Neural progenitor cell (in vitro differentiated cells): ENCODE data around the gene CCNJ. TPM values are rescaled to one million over a fixed set of nuclear protein-coding genes. Genes with fewer than 3 reads are reported as not detected.
"Not testable (repeated sequence)": the region's sequence is repeated elsewhere in the genome, so short reads cannot be mapped to it uniquely, and the experiment has no call there.

Experiments used
- DNase-seq: peaks from one replicate; pipeline ENCODE4 v3.0.0-alpha.2; 2016; ENCODE audit warnings: low spot score
- H2AFZ ChIP-seq: fragments of 200-600 bp; sonication (generic); replicated peaks from 2 replicates; pipeline ENCODE4 v1.6.1; 2016; ENCODE audit warnings: antibody characterized with exemption
- H3F3A ChIP-seq: fragments of 200-600 bp; sonication (generic); 2 replicates; pipeline ENCODE4 v1.6.1; 2016; ENCODE audit warnings: antibody characterized with exemption, low read depth
- H3K27ac ChIP-seq: fragments of 200-600 bp; sonication (generic); 2 replicates; pipeline ENCODE4 v1.5.1; 2016; ENCODE audit warnings: mild to moderate bottlenecking
- H3K27me3 ChIP-seq: fragments of 200-600 bp; sonication (generic); 2 replicates; pipeline ENCODE4 v1.6.1; 2016; ENCODE audit warnings: mild to moderate bottlenecking, moderate library complexity
- H3K36me3 ChIP-seq: fragments of 200-600 bp; sonication (generic); 2 replicates; pipeline ENCODE4 v1.5.1; 2016
- H3K4me1 ChIP-seq: fragments of 200-600 bp; sonication (generic); 2 replicates; pipeline ENCODE4 v1.6.1; 2016; ENCODE audit warnings: mixed run types
- H3K4me2 ChIP-seq: fragments of 200-600 bp; sonication (generic); 2 replicates; pipeline ENCODE4 v1.6.1; 2016
- H3K4me3 ChIP-seq: fragments of 200-600 bp; sonication (generic); 2 replicates; pipeline ENCODE4 v1.5.1; 2016
- H3K79me2 ChIP-seq: fragments of 200-600 bp; sonication (generic); 2 replicates; pipeline ENCODE4 v1.6.1; 2016; ENCODE audit warnings: low read depth
- H3K9ac ChIP-seq: fragments of 200-600 bp; sonication (generic); 2 replicates; pipeline ENCODE4 v1.6.1; 2016
- H3K9me3 ChIP-seq: fragments of 200-600 bp; sonication (generic); 2 replicates; pipeline ENCODE4 v1.5.1; 2016; ENCODE audit warnings: low read depth
- H4K20me1 ChIP-seq: fragments of 200-600 bp; sonication (generic); 2 replicates; pipeline ENCODE4 v1.6.1; 2016; ENCODE audit warnings: low read depth
- H3K27ac Mint-ChIP-seq: 3 replicates; pipeline ENCODE4 v1.8.0; 2021; ENCODE audit warnings: mixed read lengths
- H3K27me3 Mint-ChIP-seq: 2 replicates; pipeline ENCODE4 v1.8.0; 2022; ENCODE audit warnings: low read depth, mild to moderate bottlenecking, inconsistent platforms, moderate library complexity, mixed read lengths; ENCODE audit not compliant: insufficient read depth
- H3K36me3 Mint-ChIP-seq: 3 replicates; pipeline ENCODE4 v1.8.0; 2021; ENCODE audit warnings: mixed read lengths
- H3K4me1 Mint-ChIP-seq: 3 replicates; pipeline ENCODE4 v1.8.0; 2021; ENCODE audit warnings: mixed read lengths
- H3K4me3 Mint-ChIP-seq: 3 replicates; pipeline ENCODE4 v1.8.0; 2021; ENCODE audit warnings: mild to moderate bottlenecking, moderate library complexity, mixed read lengths
- H3K9me3 Mint-ChIP-seq: 3 replicates; pipeline ENCODE4 v1.8.0; 2020; ENCODE audit warnings: mixed read lengths
- EZH2 ChIP-seq: fragments of 200-600 bp; sonication (generic); IDR thresholded peaks from 2 replicates; pipeline ENCODE4 v1.6.1; 2017; ENCODE audit warnings: antibody characterized with exemption, mild to moderate bottlenecking, moderate library complexity
- EZH2phosphoT487 ChIP-seq: fragments of 200-600 bp; sonication (generic); IDR thresholded peaks from 2 replicates; pipeline ENCODE4 v1.6.1; 2017; ENCODE audit warnings: antibody characterized with exemption
- total RNA-seq: library from RNA; depleted of rRNA; stranded (reverse); fragments of >200 nt; gene quantifications from 2 replicates; pipeline ENCODE4 v1.2.3, GENCODE V29; 2015; ENCODE audit warnings: low replicate concordance
- TF ChIP-seq, protein P1 (sequence below): fragments of 200-600 bp; sonication (generic); IDR thresholded peaks from 2 replicates; pipeline ENCODE4 v1.5.1; 2017; ENCODE audit warnings: antibody characterized with exemption, mild to moderate bottlenecking

CCNJ gene
- total RNA-seq, 1 donor from 2014 or later: 43.4 TPM

DNA sequence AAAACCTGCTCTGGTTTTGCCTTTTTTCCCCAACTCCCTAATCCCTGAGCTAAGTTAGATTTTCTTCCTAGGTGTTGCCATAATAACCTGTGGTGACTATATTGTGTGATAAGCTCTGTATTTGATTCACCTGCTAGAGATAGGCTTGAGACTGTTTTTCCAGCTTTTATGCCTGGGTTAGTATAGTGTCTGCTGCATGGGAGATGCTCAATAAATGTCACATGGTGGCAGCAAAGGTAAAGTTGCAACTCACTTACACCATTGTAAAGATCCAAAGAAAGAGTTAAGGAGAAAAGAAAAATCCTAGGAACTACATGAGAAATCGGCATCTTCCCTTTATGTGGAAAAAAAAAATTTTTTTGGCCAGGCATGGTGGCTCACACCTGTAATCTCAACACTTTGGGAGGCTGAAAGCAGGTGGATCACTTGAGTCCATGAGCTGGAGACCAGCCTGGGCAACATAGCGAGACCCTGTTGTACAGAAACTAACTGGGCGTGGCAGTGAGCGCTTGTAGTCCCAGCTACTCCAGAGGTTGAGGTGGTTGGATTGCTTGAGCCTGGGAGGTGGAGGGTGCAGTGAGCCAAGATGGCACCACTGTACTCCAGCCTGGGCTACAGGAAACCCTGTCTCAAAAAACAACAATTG lies 3.7 kb downstream of the CCNJ start:
- no peak overlapping the region for H3K4me3 ChIP-seq
- no peak for TF ChIP-seq EZH2
- TF ChIP-seq, protein P1, sequence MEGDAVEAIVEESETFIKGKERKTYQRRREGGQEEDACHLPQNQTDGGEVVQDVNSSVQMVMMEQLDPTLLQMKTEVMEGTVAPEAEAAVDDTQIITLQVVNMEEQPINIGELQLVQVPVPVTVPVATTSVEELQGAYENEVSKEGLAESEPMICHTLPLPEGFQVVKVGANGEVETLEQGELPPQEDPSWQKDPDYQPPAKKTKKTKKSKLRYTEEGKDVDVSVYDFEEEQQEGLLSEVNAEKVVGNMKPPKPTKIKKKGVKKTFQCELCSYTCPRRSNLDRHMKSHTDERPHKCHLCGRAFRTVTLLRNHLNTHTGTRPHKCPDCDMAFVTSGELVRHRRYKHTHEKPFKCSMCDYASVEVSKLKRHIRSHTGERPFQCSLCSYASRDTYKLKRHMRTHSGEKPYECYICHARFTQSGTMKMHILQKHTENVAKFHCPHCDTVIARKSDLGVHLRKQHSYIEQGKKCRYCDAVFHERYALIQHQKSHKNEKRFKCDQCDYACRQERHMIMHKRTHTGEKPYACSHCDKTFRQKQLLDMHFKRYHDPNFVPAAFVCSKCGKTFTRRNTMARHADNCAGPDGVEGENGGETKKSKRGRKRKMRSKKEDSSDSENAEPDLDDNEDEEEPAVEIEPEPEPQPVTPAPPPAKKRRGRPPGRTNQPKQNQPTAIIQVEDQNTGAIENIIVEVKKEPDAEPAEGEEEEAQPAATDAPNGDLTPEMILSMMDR: peak; percentile 17

DNA sequence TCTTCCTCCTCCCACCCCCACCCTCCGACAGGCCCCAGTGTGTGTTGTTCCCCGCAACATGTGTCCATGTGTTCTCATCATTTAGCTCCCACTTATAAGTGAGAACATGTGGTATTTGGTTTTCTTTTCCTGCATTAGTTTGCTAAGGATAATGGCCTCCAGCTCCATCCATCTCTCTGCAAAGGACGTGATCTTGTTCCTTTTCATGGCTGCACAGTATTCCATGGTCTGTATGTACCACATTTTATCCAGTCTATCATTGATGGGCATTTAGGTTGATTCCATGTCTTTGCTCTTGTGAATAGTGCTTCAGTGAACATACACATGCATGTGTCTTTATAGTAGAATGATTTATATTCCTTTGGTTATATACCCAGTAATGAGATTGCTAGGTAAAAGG lies 4.5 kb downstream of the CCNJ start:
- peaks cover 86% of the 10 kb centered on the region for H4K20me1 ChIP-seq
- H3K4me3 Mint-ChIP-seq, H3K36me3 ChIP-seq: not testable (repeated sequence)

More for the DNA sequence above, 3.7 kb downstream of the CCNJ start:
- Histone ChIP-seq H3K27ac (no peak overlapping the region), H3K79me2 (peaks cover 87% of the 10 kb centered on the region), H2AFZ (no peak overlapping the region), H4K20me1 (peaks cover 78% of the 10 kb centered on the region), H3K9ac (no peak overlapping the region), H3F3A (peaks cover 10% of the 10 kb centered on the region), H3K4me2 (no peak overlapping the region), H3K36me3 (no peaks in the 10 kb centered on the region), H3K4me1 (peaks cover 12% of the 10 kb centered on the region), H3K27me3 (peaks cover 7% of the 10 kb centered on the region), H3K9me3 (no peaks in the 10 kb centered on the region)
- Mint-ChIP-seq H3K27ac (no peak overlapping the region), H3K4me1 (peaks cover 32% of the 10 kb centered on the region), H3K27me3 (no peaks in the 10 kb centered on the region), H3K9me3 (no peaks in the 10 kb centered on the region), H3K4me3 (peak overlapping the region; percentile 21), H3K36me3 (peaks cover 36% of the 10 kb centered on the region)
- DNase-seq: no peak

DNA sequence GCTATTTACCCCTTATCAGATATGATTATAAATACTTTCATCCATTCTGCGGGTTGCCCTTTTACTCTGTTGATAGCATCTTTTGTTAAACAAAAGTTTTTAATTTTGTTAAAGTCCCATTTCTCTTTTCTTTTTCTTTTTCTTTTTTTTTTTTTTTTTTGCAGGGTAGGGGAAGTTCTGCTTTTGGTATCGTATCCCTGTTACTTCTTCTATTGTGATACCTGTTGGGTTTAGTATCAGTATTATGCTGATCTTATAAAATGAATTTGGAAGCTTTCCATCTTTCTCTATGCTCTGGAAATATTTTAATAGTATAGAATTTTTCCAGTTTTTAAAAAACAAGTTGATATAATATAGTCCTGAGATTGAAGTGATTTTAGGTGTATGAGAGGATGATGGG lies 6.0 kb downstream of the CCNJ start:
- no peak overlapping the region for H3K27ac ChIP-seq
- H4K20me1 ChIP-seq: peaks cover 100% of the 10 kb centered on the region
- H3K27me3 Mint-ChIP-seq: no peaks in the 10 kb centered on the region
- peaks cover 100% of the 10 kb centered on the region for H3K79me2 ChIP-seq
- H3K9me3 Mint-ChIP-seq: no peaks in the 10 kb centered on the region
- peaks cover 12% of the 10 kb centered on the region for H3K4me1 ChIP-seq
- H3K4me3 ChIP-seq: no peak overlapping the region
- no peaks in the 10 kb centered on the region for H3K27me3 ChIP-seq
- H3K9me3 ChIP-seq: no peaks in the 10 kb centered on the region
- no peak overlapping the region for H3K4me3 Mint-ChIP-seq
- TF ChIP-seq, protein P1: no peak
- TF ChIP-seq EZH2: no peak
- no peak for TF ChIP-seq EZH2phosphoT487
- no peak overlapping the region for H3K9ac ChIP-seq
- H3K27ac Mint-ChIP-seq: no peak overlapping the region
- H3F3A ChIP-seq: no peaks in the 10 kb centered on the region
- peaks cover 27% of the 10 kb centered on the region for H3K4me1 Mint-ChIP-seq
- no peak for DNase-seq
- H3K36me3 ChIP-seq: no peaks in the 10 kb centered on the region
- H2AFZ ChIP-seq: no peak overlapping the region
- H3K36me3 Mint-ChIP-seq: peaks cover 43% of the 10 kb centered on the region
- H3K4me2 ChIP-seq: no peak overlapping the region

More for the DNA sequence above, 4.5 kb downstream of the CCNJ start:
- Mint-ChIP-seq H3K36me3 (peaks cover 42% of the 10 kb centered on the region), H3K4me1 (peaks cover 27% of the 10 kb centered on the region)
- not testable (repeated sequence) for H3K9me3 Mint-ChIP-seq, H3K27ac ChIP-seq, H3K4me2 ChIP-seq, H3K27me3 ChIP-seq, H2AFZ ChIP-seq, H3K27me3 Mint-ChIP-seq, H3K4me3 ChIP-seq, H3K27ac Mint-ChIP-seq, H3F3A ChIP-seq, H3K9me3 ChIP-seq, DNase-seq, H3K9ac ChIP-seq
- H3K79me2 ChIP-seq: peaks cover 95% of the 10 kb centered on the region
- peaks cover 12% of the 10 kb centered on the region for H3K4me1 ChIP-seq

DNA sequence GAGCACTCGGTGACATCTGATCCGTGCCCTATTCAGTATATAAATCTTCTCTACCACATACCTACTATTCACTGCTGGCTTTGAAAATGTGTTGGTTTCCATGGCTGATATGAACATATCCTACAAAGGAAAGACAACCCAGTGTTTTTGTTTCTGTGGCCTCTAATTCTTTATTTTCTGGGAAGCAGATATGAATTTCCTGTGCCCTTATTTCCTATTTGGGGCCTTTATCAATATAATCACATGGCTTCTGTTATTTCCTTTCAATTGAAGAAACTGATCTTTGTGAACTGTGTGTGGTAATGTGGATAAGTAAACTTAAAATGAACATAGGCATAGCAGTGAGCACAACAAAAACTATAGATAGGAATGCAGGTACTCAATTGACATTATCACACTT lies 10.6 kb downstream of the CCNJ start:
- Mint-ChIP-seq H3K4me1 (no peaks in the 10 kb centered on the region), H3K27ac (no peak overlapping the region), H3K36me3 (peaks cover 59% of the 10 kb centered on the region), H3K27me3 (no peaks in the 10 kb centered on the region), H3K9me3 (no peaks in the 10 kb centered on the region), H3K4me3 (no peak overlapping the region)
- H3K27me3 ChIP-seq: no peaks in the 10 kb centered on the region
- TF ChIP-seq EZH2phosphoT487: no peak
- TF ChIP-seq, protein P1: no peak
- TF ChIP-seq EZH2: no peak
- H3K27ac ChIP-seq: no peak overlapping the region
- no peak for DNase-seq
- H3K9me3 ChIP-seq: no peaks in the 10 kb centered on the region
- no peaks in the 10 kb centered on the region for H3F3A ChIP-seq
- H3K4me1 ChIP-seq: no peaks in the 10 kb centered on the region
- H3K4me2 ChIP-seq: no peak overlapping the region
- H3K36me3 ChIP-seq: peaks cover 11% of the 10 kb centered on the region
- no peak overlapping the region for H3K4me3 ChIP-seq
- no peak overlapping the region for H3K9ac ChIP-seq
- no peak overlapping the region for H2AFZ ChIP-seq
- H3K79me2 ChIP-seq: peaks cover 69% of the 10 kb centered on the region
- peaks cover 74% of the 10 kb centered on the region for H4K20me1 ChIP-seq
